GM23338 (cell line): ENCODE measurements around the gene SMOC2. TPM values are rescaled to one million over a fixed set of nuclear protein-coding genes. Genes with fewer than 3 reads are reported as not detected.

Source experiments
- ATAC-seq: fragments of 200-7000 bp; cut with Tn5 transposase; 3 replicates; pipeline ENCODE4 v1.9.1; 2020
- DNase-seq: peaks from one replicate; pipeline ENCODE4 v3.0.0-alpha.2; 2015; ENCODE audit warnings: low spot score
- H2AFZ ChIP-seq: fragments of 200-600 bp; sonication (generic); 2 replicates; pipeline ENCODE4 v1.8.0; 2016; ENCODE audit warnings: antibody characterized with exemption, mild to moderate bottlenecking, moderate library complexity
- H3F3A ChIP-seq: fragments of 200-600 bp; sonication (generic); replicated peaks from 2 replicates; pipeline ENCODE4 v1.8.0; 2017; ENCODE audit warnings: antibody characterized with exemption, mixed run types, low read depth
- H3K27ac ChIP-seq: fragments of 200-600 bp; sonication (generic); 2 replicates; pipeline ENCODE4 v1.6.1; 2016; ENCODE audit warnings: low read depth
- H3K27me3 ChIP-seq: fragments of 200-600 bp; sonication (generic); 2 replicates; pipeline ENCODE4 v1.8.0; 2016; ENCODE audit warnings: mild to moderate bottlenecking, mixed run types, moderate library complexity; ENCODE audit not compliant: insufficient read depth
- H3K36me3 ChIP-seq: fragments of 200-600 bp; sonication (generic); 2 replicates; pipeline ENCODE4 v1.8.0; 2016; ENCODE audit warnings: mild to moderate bottlenecking; ENCODE audit not compliant: insufficient read depth
- H3K4me1 ChIP-seq: fragments of 200-600 bp; sonication (generic); 2 replicates; pipeline ENCODE4 v1.8.0; 2016; ENCODE audit warnings: mild to moderate bottlenecking, moderate library complexity; ENCODE audit not compliant: insufficient read depth
- H3K4me2 ChIP-seq: fragments of 200-600 bp; sonication (generic); 2 replicates; pipeline ENCODE4 v1.7.1; 2017; ENCODE audit warnings: mixed run types
- H3K4me3 ChIP-seq: fragments of 200-600 bp; sonication (generic); 2 replicates; pipeline ENCODE4 v1.6.1; 2016; ENCODE audit warnings: mixed run types
- H3K79me2 ChIP-seq: fragments of 200-600 bp; sonication (generic); replicated peaks from 2 replicates; pipeline ENCODE4 v1.8.0; 2017; ENCODE audit warnings: mild to moderate bottlenecking; ENCODE audit not compliant: insufficient read depth
- H3K9me2 ChIP-seq: fragments of 200-600 bp; sonication (generic); 2 replicates; pipeline ENCODE4 v1.8.0; 2017; ENCODE audit not compliant: insufficient read depth
- H4K20me1 ChIP-seq: fragments of 200-600 bp; sonication (generic); replicated peaks from 2 replicates; pipeline ENCODE4 v1.8.0; 2017; ENCODE audit warnings: mild to moderate bottlenecking; ENCODE audit not compliant: insufficient read depth
- H3K27ac Mint-ChIP-seq: 2 replicates; pipeline ENCODE4 v1.8.0; 2020; ENCODE audit warnings: inconsistent platforms, mild to moderate bottlenecking, moderate library complexity, mixed read lengths
- H3K27me3 Mint-ChIP-seq: 3 replicates; pipeline ENCODE4 v1.8.0; 2022; ENCODE audit warnings: low read depth, mild to moderate bottlenecking, moderate library complexity, mixed read lengths, inconsistent platforms; ENCODE audit not compliant: insufficient read depth, poor library complexity
- H3K36me3 Mint-ChIP-seq: 3 replicates; pipeline ENCODE4 v1.8.0; 2021; ENCODE audit warnings: low read depth, mild to moderate bottlenecking, inconsistent platforms, moderate library complexity, mixed read lengths
- H3K4me1 Mint-ChIP-seq: 3 replicates; pipeline ENCODE4 v1.8.0; 2020; ENCODE audit warnings: mild to moderate bottlenecking, inconsistent platforms, mixed read lengths
- H3K4me3 Mint-ChIP-seq: 3 replicates; pipeline ENCODE4 v1.8.0; 2021; ENCODE audit warnings: moderate library complexity, mild to moderate bottlenecking, inconsistent platforms, mixed read lengths
- H3K9me3 Mint-ChIP-seq: 3 replicates; pipeline ENCODE4 v1.8.0; 2020; ENCODE audit warnings: moderate library complexity, mild to moderate bottlenecking, inconsistent platforms, mixed read lengths
- CREB1 ChIP-seq: fragments of 250-450 bp; sonication (Bioruptor Pico); IDR thresholded peaks from 2 replicates; pipeline ENCODE4 v1.5.0; 2020; ENCODE audit warnings: low read depth, mild to moderate bottlenecking, moderate library complexity
- CTCF ChIP-seq, 2 experiments: fragments of 200-600 bp in 1 of 2; sonication (generic) in 1 of 2; conservative IDR thresholded peaks; 2 replicates each; pipeline versions ENCODE4 v1.5.1 to v1.6.1; 2016 to 2017; ENCODE audit warnings: antibody characterized with exemption in 2 of 2, low read depth in 2 of 2, mild to moderate bottlenecking in 2 of 2, moderate library complexity in 1 of 2
- JUNB ChIP-seq: IDR thresholded peaks from one replicate; pipeline ENCODE4 v1.6.1; 2016; ENCODE audit warnings: antibody characterized with exemption; ENCODE audit not compliant: unreplicated experiment
- STAT1 ChIP-seq: IDR thresholded peaks from one replicate; pipeline ENCODE4 v1.6.1; 2016; ENCODE audit warnings: antibody characterized with exemption; ENCODE audit not compliant: unreplicated experiment
- ZNF114 ChIP-seq: fragments of 250-450 bp; sonication (Bioruptor Pico); IDR thresholded peaks from 2 replicates; pipeline ENCODE4 v1.5.0; 2020; ENCODE audit warnings: mild to moderate bottlenecking, moderate library complexity
- ZNF331 ChIP-seq: fragments of 250-450 bp; sonication (Bioruptor Pico); IDR thresholded peaks from 2 replicates; pipeline ENCODE4 v1.5.0; 2020; ENCODE audit warnings: low read depth, mild to moderate bottlenecking, moderate library complexity
- polyA plus RNA-seq: library from polyadenylated mRNA; unstranded; fragments of >200 nt; fragmentation: Nextera tagmentation; extraction: Ambion mirVana; gene quantifications from 2 replicates; pipeline ENCODE4 v1.2.1, GENCODE V29; 2016
- total RNA-seq: library from RNA; depleted of rRNA; stranded (reverse); fragments of >200 nt; shearing (Covaris generic); gene quantifications from 2 replicates; pipeline ENCODE4 v1.2.3, GENCODE V29; 2014
- TF ChIP-seq, protein P1 (sequence below): IDR thresholded peaks from 2 replicates; pipeline ENCODE4 v1.6.1; 2016; ENCODE audit warnings: antibody characterized with exemption
- TF ChIP-seq, protein P2 (sequence below): IDR thresholded peaks from one replicate; pipeline ENCODE4 v1.6.1; 2018; ENCODE audit warnings: antibody characterized with exemption; ENCODE audit not compliant: unreplicated experiment

Gene SMOC2
- total and polyA plus RNA-seq, 2 experiments from 2014 or later: 4.3 to 6.5 TPM

DNA sequence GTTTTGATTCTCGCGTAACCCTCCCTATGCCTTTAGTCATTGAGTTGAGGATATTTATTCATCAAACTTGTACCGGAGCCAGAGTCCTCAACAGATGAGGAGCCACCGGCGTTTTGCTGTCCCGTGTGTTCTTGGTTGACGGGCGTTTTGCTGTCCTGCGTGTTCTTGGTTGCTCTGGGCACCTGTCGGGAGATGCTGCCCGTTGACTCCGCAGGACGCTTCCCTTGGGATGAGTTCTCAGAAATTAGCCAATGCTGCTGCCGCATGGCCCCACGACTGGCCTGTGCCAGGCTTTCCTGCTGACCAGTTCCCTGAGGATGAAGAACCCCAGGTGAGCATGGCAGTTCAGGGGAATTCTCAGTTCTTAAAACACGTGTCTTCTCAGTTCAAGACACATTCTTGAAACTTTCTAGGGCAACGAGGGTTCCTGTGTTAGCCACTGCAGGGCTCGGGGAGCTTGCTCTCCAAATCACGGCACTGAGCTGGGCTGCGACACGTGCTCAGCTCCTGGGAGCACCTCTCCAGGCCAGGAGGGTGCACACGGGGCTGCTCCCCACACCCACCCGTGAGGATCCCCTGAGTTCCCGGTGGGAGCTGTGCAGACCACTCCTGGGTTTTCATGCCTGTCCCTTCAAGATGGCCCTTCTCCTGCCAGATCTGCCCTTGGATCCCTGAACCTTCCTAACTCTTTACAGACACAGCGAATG is 265.6 kb downstream of the SMOC2 start (continued):
- TF ChIP-seq, protein P1, sequence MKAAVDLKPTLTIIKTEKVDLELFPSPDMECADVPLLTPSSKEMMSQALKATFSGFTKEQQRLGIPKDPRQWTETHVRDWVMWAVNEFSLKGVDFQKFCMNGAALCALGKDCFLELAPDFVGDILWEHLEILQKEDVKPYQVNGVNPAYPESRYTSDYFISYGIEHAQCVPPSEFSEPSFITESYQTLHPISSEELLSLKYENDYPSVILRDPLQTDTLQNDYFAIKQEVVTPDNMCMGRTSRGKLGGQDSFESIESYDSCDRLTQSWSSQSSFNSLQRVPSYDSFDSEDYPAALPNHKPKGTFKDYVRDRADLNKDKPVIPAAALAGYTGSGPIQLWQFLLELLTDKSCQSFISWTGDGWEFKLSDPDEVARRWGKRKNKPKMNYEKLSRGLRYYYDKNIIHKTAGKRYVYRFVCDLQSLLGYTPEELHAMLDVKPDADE: no peak
- TF ChIP-seq ZNF114 (CRISPR knock-in tag): no peak
- TF ChIP-seq ZNF331: no peak

DNA sequence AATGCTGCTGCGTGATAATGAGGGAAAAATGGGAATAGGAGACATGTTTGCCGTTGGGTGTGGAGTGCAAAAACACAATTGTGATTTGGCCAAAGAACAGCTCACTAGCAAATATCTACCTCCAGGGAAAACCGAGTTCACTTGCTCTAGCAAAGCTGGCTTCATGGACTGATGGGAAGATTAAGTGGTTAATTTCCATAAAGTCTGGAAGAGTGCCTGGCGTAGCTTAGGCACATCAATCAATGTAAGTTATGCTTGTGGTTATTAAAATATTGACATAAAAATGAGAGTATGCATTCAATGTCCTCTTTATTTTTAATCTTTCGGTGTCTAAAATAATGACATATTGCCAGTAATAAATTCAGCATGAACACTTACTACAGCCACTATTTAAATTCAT is 267.5 kb downstream of the SMOC2 start:
- no peaks in the 10 kb centered on the region for H3K36me3 ChIP-seq
- DNase-seq: no peak
- H3K27me3 Mint-ChIP-seq: peaks cover 6% of the 10 kb centered on the region
- H4K20me1 ChIP-seq: no peaks in the 10 kb centered on the region
- H3K27ac Mint-ChIP-seq: no peak overlapping the region
- H3K79me2 ChIP-seq: no peaks in the 10 kb centered on the region
- H3K27me3 ChIP-seq: no peaks in the 10 kb centered on the region
- no peak overlapping the region for H3K4me2 ChIP-seq
- H3K9me2 ChIP-seq: 0 out of 2 replicates have a peak, but pooled peaks cover 5% of the 10 kb centered on the region
- no peak overlapping the region for H3K4me3 Mint-ChIP-seq
- H3K9me3 Mint-ChIP-seq: no peaks in the 10 kb centered on the region; the same call in none of the 3 replicates
- no peak overlapping the region for H3K27ac ChIP-seq
- H3F3A ChIP-seq: no peaks in the 10 kb centered on the region
- H3K4me1 Mint-ChIP-seq: peaks cover 3% of the 10 kb centered on the region
- H3K4me3 ChIP-seq: no peak overlapping the region
- no peak for ATAC-seq
- H3K36me3 Mint-ChIP-seq: peaks cover 20% of the 10 kb centered on the region
- no peak overlapping the region for H2AFZ ChIP-seq
- TF ChIP-seq JUNB (no peak), CTCF (conservative IDR thresholded peaks at IDR 0.05; ENCODE audit: low read depth in 2 of 2) (no peak), CREB1 (CRISPR knock-in tag) (no peak), STAT1 (no peak)
- TF ChIP-seq, protein P1: no peak
- TF ChIP-seq, protein P2, sequence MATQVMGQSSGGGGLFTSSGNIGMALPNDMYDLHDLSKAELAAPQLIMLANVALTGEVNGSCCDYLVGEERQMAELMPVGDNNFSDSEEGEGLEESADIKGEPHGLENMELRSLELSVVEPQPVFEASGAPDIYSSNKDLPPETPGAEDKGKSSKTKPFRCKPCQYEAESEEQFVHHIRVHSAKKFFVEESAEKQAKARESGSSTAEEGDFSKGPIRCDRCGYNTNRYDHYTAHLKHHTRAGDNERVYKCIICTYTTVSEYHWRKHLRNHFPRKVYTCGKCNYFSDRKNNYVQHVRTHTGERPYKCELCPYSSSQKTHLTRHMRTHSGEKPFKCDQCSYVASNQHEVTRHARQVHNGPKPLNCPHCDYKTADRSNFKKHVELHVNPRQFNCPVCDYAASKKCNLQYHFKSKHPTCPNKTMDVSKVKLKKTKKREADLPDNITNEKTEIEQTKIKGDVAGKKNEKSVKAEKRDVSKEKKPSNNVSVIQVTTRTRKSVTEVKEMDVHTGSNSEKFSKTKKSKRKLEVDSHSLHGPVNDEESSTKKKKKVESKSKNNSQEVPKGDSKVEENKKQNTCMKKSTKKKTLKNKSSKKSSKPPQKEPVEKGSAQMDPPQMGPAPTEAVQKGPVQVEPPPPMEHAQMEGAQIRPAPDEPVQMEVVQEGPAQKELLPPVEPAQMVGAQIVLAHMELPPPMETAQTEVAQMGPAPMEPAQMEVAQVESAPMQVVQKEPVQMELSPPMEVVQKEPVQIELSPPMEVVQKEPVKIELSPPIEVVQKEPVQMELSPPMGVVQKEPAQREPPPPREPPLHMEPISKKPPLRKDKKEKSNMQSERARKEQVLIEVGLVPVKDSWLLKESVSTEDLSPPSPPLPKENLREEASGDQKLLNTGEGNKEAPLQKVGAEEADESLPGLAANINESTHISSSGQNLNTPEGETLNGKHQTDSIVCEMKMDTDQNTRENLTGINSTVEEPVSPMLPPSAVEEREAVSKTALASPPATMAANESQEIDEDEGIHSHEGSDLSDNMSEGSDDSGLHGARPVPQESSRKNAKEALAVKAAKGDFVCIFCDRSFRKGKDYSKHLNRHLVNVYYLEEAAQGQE: no peak
- no peaks in the 10 kb centered on the region for H3K4me1 ChIP-seq
